Measurements from ENCODE around the gene DDRGK1. TPM values are rescaled to one million over a fixed set of nuclear protein-coding genes. Genes with fewer than 3 reads are reported as not detected.

The DDRGK1 gene
- total RNA-seq, 2 donors from 2014 or later, result 60.9 to 90.9 TPM

DNA sequence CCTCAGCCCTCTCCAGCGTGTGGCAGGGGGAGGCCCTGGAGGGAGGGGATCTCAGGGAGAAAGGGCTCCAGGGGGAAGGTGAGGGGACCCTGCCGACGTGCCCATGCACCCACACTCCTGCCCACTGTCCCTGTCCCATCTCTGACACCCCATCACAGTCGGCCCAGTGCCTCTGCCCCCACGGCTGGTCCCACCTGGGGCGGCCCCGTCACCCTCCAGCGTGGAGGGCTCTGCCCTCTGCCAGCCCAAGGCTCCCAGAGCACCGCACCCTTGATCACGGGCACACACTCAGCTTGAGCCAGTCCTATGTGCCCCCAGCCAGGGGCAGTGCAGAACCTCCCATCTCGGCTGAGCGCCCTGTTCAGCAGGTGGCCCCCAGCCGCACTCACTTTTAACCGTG lies 25.3 kb upstream of the DDRGK1 start:
- Histone ChIP-seq H3K27ac (no peak overlapping the region), H3K27me3 (replicated peaks; ENCODE audit: insufficient read depth) (no peaks in the 10 kb centered on the region), H3K4me1 (ENCODE audit: control insufficient read depth in 1 of 2, low read depth in 2 of 2) (no peaks in the 10 kb centered on the region), H3K4me3 (no peak overlapping the region), H3K36me3 (no peaks in the 10 kb centered on the region), H3K9me3 (no peaks in the 10 kb centered on the region)
- TF ChIP-seq, protein P1, sequence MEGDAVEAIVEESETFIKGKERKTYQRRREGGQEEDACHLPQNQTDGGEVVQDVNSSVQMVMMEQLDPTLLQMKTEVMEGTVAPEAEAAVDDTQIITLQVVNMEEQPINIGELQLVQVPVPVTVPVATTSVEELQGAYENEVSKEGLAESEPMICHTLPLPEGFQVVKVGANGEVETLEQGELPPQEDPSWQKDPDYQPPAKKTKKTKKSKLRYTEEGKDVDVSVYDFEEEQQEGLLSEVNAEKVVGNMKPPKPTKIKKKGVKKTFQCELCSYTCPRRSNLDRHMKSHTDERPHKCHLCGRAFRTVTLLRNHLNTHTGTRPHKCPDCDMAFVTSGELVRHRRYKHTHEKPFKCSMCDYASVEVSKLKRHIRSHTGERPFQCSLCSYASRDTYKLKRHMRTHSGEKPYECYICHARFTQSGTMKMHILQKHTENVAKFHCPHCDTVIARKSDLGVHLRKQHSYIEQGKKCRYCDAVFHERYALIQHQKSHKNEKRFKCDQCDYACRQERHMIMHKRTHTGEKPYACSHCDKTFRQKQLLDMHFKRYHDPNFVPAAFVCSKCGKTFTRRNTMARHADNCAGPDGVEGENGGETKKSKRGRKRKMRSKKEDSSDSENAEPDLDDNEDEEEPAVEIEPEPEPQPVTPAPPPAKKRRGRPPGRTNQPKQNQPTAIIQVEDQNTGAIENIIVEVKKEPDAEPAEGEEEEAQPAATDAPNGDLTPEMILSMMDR (IDR thresholded peaks at IDR 0.05), result no peak
- DNase-seq (ENCODE audit: low spot score), result no peak
- no peak for ATAC-seq (ENCODE audit: insufficient number of reproducible peaks, low FRiP score, low read depth)

DNA sequence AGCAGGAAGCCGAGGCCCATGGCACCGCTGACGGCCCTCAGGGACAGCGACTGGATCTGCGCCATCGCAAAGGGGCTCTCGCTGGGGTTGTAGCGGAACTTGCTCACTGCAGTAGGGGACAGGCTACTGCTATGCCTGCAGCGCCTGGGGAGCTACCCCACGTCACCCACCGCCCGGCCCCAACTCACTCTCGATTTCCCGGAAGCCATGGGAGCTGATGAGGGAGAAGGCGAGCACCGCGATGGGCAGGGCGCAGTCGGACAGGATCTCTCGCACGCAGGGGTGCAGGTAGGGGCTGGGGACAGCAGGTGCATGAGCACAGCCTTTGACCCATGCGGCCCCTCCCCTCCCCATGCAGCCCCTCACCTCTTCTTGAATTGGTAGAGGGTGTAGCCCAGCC lies 24.7 kb upstream of the DDRGK1 start:
- TF ChIP-seq, protein P1 (IDR thresholded peaks at IDR 0.05), result no peak
- DNase-seq (ENCODE audit: low spot score), result no peak
- Histone ChIP-seq H3K9me3 (no peaks in the 10 kb centered on the region), H3K27me3 (replicated peaks; ENCODE audit: insufficient read depth) (no peaks in the 10 kb centered on the region), H3K4me3 (no peak overlapping the region), H3K36me3 (no peaks in the 10 kb centered on the region), H3K27ac (no peak overlapping the region), H3K4me1 (ENCODE audit: control insufficient read depth in 1 of 2, low read depth in 2 of 2) (no peaks in the 10 kb centered on the region)
- no peak for ATAC-seq (ENCODE audit: insufficient number of reproducible peaks, low FRiP score, low read depth)

DNA sequence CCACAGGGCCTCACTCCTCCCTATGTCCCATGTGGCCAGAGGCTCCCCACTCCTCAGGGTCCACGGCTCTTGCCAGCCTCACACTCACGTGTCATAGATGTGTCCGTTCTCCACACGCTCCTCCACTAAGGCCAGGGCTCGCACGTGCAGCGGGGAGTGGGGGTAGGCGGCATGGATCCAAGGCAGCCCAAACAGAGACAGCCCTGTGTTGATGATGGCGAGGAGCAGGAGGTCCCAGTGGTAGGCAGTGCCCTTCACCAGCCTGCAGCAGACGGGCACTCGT lies 24.2 kb upstream of the DDRGK1 start:
- Histone ChIP-seq H3K4me1 (ENCODE audit: control insufficient read depth in 1 of 2, low read depth in 2 of 2) (no peaks in the 10 kb centered on the region), H3K9me3 (no peaks in the 10 kb centered on the region), H3K36me3 (peaks cover under 1% of the 10 kb centered on the region), H3K27ac (no peak overlapping the region), H3K27me3 (replicated peaks; ENCODE audit: insufficient read depth) (no peaks in the 10 kb centered on the region), H3K4me3 (no peak overlapping the region)
- ATAC-seq (ENCODE audit: insufficient number of reproducible peaks, low FRiP score, low read depth), result no peak
- no peak for DNase-seq (ENCODE audit: low spot score)
- TF ChIP-seq, protein P1 (IDR thresholded peaks at IDR 0.05), result no peak

DNA sequence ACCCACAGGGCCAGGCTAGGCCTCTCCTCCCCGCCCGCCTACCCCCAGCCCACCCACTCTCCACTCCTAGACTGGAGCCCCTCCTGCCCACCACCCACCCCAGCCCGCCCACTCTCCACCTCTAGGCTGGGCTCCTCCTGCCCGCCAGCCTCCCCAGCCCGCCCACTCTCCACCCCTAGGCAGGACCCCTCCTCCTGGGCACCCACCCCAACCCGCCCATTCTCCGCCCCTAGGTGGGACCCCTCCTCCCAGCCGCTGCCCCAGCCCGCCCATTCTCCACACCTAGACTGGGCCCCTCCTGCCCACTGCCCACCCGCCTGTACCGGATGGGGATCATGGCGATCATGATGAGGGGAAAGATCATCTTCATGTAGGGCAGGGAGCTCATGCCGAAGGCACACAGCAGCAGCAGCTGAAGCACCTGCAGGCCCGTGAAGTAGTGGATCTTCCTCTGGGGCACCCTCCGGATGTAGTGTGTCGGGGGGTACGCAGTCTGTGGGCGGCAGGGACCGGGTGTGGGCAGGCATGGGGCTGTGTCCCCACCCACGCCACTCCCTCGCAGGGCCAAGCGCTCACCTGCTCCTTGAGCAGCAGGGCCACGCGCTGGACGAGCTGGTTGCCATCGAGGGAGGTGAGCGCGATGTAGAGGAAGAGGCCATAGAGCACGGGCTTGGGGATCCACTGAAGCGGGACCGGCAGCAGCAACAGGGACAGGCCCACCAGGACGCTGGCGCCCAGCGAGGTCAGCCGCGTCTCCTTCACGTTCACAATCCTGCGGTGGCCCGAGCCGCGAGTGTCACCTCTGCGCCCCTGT lies 23.7 kb upstream of the DDRGK1 start:
- no peaks in the 10 kb centered on the region for H3K9me3 ChIP-seq
- TF ChIP-seq, protein P1 (IDR thresholded peaks at IDR 0.05), result no peak
- no peaks in the 10 kb centered on the region for H3K4me1 ChIP-seq (ENCODE audit: control insufficient read depth in 1 of 2, low read depth in 2 of 2)
- no peak overlapping the region for H3K4me3 ChIP-seq
- H3K27ac ChIP-seq, result no peak overlapping the region
- peaks cover 5% of the 10 kb centered on the region for H3K36me3 ChIP-seq
- ATAC-seq (ENCODE audit: insufficient number of reproducible peaks, low FRiP score, low read depth), result no peak
- H3K27me3 ChIP-seq (replicated peaks; ENCODE audit: insufficient read depth), result no peaks in the 10 kb centered on the region
- no peak for DNase-seq (ENCODE audit: low spot score)

DNA sequence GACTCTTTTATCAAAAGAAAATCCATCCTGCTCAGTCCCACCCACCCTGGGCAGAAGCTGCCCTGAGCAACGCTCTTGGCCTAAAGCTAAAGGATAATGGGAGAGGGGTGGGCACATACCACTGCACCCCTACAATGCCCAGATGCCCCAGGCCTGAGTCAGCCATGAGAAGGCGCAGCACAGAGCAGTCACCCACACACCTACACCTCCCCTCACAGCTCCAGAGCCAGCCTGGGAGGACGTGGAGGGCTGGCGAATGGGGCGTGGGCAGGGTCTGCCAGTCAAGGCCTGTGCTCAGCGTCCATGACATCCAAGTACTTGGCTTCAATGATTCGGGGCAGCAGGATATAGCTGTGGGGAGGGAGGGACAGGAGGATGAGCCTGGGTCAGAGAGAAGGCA lies 23.0 kb upstream of the DDRGK1 start:
- Histone ChIP-seq H3K9me3 (no peaks in the 10 kb centered on the region), H3K36me3 (peaks cover 5% of the 10 kb centered on the region), H3K27ac (no peak overlapping the region), H3K4me1 (ENCODE audit: control insufficient read depth in 1 of 2, low read depth in 2 of 2) (no peaks in the 10 kb centered on the region), H3K27me3 (replicated peaks; ENCODE audit: insufficient read depth) (no peaks in the 10 kb centered on the region), H3K4me3 (no peak overlapping the region)
- TF ChIP-seq, protein P1 (IDR thresholded peaks at IDR 0.05), result no peak
- no peak for DNase-seq (ENCODE audit: low spot score)
- no peak for ATAC-seq (ENCODE audit: insufficient number of reproducible peaks, low FRiP score, low read depth)
